Thoracic aorta (tissue), 2 donors: ENCODE data around the gene UBN1. TPM values are rescaled to one million over a fixed set of nuclear protein-coding genes. Genes with fewer than 3 reads are reported as not detected.

Experiments used
- ATAC-seq: fragments of 150-250 bp; one replicate; pipeline ENCODE4 v1.8.0; 2017; ENCODE audit warnings: low read depth; ENCODE audit not compliant: insufficient number of reproducible peaks, low FRiP score
- DNase-seq: peaks from one replicate; pipeline ENCODE4 v3.0.0-alpha.2; 2020; ENCODE audit warnings: low spot score
- H3K27ac ChIP-seq, 2 donors: fragments of 200-600 bp; sonication (generic); 1 replicate in 1 of 2; 2 replicates in 1 of 2; pipeline ENCODE4 v1.5.1; 2016; ENCODE audit warnings: mild to moderate bottlenecking in 2 of 2, moderate library complexity in 2 of 2
- H3K27me3 ChIP-seq: fragments of 200-600 bp; sonication (generic); replicated peaks from 2 replicates; pipeline ENCODE4 v1.6.0; 2016; ENCODE audit warnings: mild to moderate bottlenecking; ENCODE audit not compliant: insufficient read depth
- H3K36me3 ChIP-seq: fragments of 200-600 bp; sonication (generic); one replicate; pipeline ENCODE4 v1.5.1; 2016
- H3K4me1 ChIP-seq, 2 donors: fragments of 200-600 bp; sonication (generic); 1 replicate in 1 of 2; 2 replicates in 1 of 2; pipeline versions ENCODE4 v1.5.1 to v1.6.0; 2016; ENCODE audit warnings: low read depth in 2 of 2, mild to moderate bottlenecking in 1 of 2; ENCODE audit not compliant: control insufficient read depth in 1 of 2
- H3K4me3 ChIP-seq: fragments of 200-600 bp; sonication (generic); 2 replicates; pipeline ENCODE4 v1.5.1; 2016; ENCODE audit warnings: mild to moderate bottlenecking
- H3K9me3 ChIP-seq: fragments of 200-600 bp; sonication (generic); 2 replicates; pipeline ENCODE4 v1.5.1; 2016
- CTCF ChIP-seq: fragments of 200-600 bp; sonication (generic); IDR thresholded peaks from one replicate; pipeline ENCODE4 v1.5.1; 2019; ENCODE audit warnings: antibody characterized with exemption
- total RNA-seq, 2 donors: library from RNA; depleted of rRNA; stranded (reverse); fragments of >200 nt; gene quantifications; one replicate each; pipeline versions ENCODE4 v1.1.0 to v1.2.3, GENCODE V29; 2016

Gene UBN1
- total RNA-seq, 2 donors from 2014 or later = 27.1 to 37.0 TPM

GRCh38 chr16:4860727-4861342 is 13.6 kb downstream of the UBN1 start:
- H3K4me3 ChIP-seq = no peak overlapping the region
- ATAC-seq (no peak), DNase-seq (no peak)
- H3K36me3 ChIP-seq = peaks cover 53% of the 10 kb centered on the region
- H3K4me1 ChIP-seq = peaks cover 4 to 12% of the 10 kb centered on the region in 2 donors
- no peaks in the 10 kb centered on the region for H3K9me3 ChIP-seq
- no peak overlapping the region for H3K27ac ChIP-seq
- H3K27me3 ChIP-seq = no peaks in the 10 kb centered on the region
- no peak for TF ChIP-seq CTCF

- Histone ChIP-seq H3K27ac (peak overlapping the region in 1 of 2 donors; percentile 6), H3K4me3 (no peak overlapping the region), H3K4me1 (peaks cover 4 to 12% of the 10 kb centered on the region in 2 donors), H3K27me3 (no peaks in the 10 kb centered on the region), H3K9me3 (no peaks in the 10 kb centered on the region), H3K36me3 (peaks cover 41% of the 10 kb centered on the region)
- TF ChIP-seq CTCF = no peak
- DNase-seq (no peak), ATAC-seq (no peak)
Measured at GRCh38 chr16:4862639-4863038, 15.4 kb downstream of the UBN1 start.

- TF ChIP-seq CTCF = no peak
- peaks cover 27% of the 10 kb centered on the region for H3K36me3 ChIP-seq
- no peak for ATAC-seq
- H3K27ac ChIP-seq = no peak overlapping the region
- no peaks in the 10 kb centered on the region for H3K27me3 ChIP-seq
- DNase-seq = no peak
- no peak overlapping the region for H3K4me3 ChIP-seq
- no peaks in the 10 kb centered on the region for H3K9me3 ChIP-seq
- H3K4me1 ChIP-seq = peaks cover 4 to 12% of the 10 kb centered on the region in 2 donors
Measured at GRCh38 chr16:4864728-4865127, 17.4 kb downstream of the UBN1 start.

GRCh38 chr16:4865231-4865860 is 18.1 kb downstream of the UBN1 start:
- H3K36me3 ChIP-seq = peaks cover 21% of the 10 kb centered on the region

More at GRCh38 chr16:4865231-4865860, 18.1 kb downstream of the UBN1 start:
- H3K27me3 ChIP-seq = no peaks in the 10 kb centered on the region
- no peaks in the 10 kb centered on the region for H3K9me3 ChIP-seq
- DNase-seq (no peak), ATAC-seq (no peak)
- H3K4me3 ChIP-seq = no peak overlapping the region
- TF ChIP-seq CTCF = no peak
- peaks cover 4 to 12% of the 10 kb centered on the region in 2 donors for H3K4me1 ChIP-seq
- no peak overlapping the region for H3K27ac ChIP-seq
